HCT116 (cell line): ENCODE measurements around the gene TDRD10.

Source experiments
- EGR1 ChIP-seq: IDR thresholded peaks from 2 replicates; pipeline ENCODE4 v1.6.1; 2012; ENCODE audit warnings: low read depth
- POLR2A ChIP-seq: IDR thresholded peaks from 2 replicates; pipeline ENCODE4 v1.7.0; 2011; ENCODE audit warnings: borderline replicate concordance; ENCODE audit not compliant: insufficient read depth, insufficient read length; ENCODE audit errors: extremely low read depth

DNA sequence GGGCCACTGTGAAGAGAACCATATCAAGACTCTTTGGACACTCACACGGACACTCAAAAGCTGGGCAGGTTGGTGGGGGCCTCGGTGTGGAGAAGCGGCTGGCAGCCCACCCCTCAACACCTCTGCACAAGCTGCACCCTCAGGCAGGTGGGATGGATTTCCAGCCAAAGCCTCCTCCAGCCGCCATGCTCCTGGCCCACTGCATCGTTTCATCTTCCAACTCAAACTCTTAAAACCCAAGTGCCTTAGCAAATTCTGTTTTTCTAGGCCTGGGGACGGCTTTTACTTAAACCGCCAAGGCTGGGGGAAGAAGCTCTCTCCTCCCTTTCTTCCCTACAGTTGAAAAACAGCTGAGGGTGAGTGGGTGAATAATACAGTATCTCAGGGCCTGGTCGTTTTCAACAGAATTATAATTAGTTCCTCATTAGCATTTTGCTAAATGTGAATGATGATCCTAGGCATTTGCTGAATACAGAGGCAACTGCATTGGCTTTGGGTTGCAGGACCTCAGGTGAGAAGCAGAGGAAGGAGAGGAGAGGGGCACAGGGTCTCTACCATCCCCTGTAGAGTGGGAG lies 36.3 kb upstream of the TDRD10 start:
- no peak for TF ChIP-seq POLR2A
- TF ChIP-seq EGR1 = no peak
